ENCODE measurements around the gene BCAM. TPM values are rescaled to one million over a fixed set of nuclear protein-coding genes. Genes with fewer than 3 reads are reported as not detected.

The BCAM gene
- total RNA-seq, 2 experiments from 2014 or later: not detected

DNA sequence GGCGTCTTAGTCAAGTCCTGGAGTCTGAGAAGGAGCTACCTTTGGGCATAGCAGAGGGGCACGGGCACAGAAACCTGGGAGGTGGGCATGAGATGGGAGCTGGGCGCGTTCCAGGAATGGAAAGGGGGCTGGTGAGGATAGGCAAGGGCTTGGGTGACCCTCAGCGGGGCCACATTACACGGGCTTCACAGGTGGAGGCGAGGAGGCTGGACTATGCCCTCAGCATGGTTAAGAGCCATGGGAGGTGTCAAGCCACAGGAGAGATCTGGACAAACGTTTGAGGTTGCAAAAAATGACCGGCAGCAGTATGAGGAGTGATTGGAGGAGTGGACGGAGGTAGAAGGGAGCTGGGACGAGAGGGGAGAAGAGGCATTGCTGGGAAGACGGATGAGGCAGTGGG is 58.7 kb downstream of the BCAM start:
- H3K4me2 ChIP-seq (ENCODE audit: low read length): no peak overlapping the region
- no TSS peak for BruUV-seq (replicated peaks)
- no peaks in the 10 kb centered on the region for H4K20me1 ChIP-seq (ENCODE audit: insufficient read depth, low read length)
- no peaks in the 10 kb centered on the region for H3K79me2 ChIP-seq (ENCODE audit: insufficient read depth, low read depth, low read length)
- ChIA-PET CTCF (ENCODE audit: unreplicated experiment) (no interaction called here), POLR2A (no interaction called here)
- H3K9me2 ChIP-seq (ENCODE audit: insufficient read depth, low read length): no peaks in the 10 kb centered on the region
- no peaks in the 10 kb centered on the region for H3K4me1 ChIP-seq (ENCODE audit: insufficient read depth, low read length, poor library complexity, severe bottlenecking)
- H3K4me3 ChIP-seq (ENCODE audit: low read depth, low read length, poor library complexity, severe bottlenecking): no peak overlapping the region
- no peak for TF ChIP-seq CTCF (conservative IDR thresholded peaks at IDR 0.05; ENCODE audit: low read length)
- TF ChIP-seq EZH2phosphoT487 (IDR thresholded peaks at IDR 0.05; ENCODE audit: borderline replicate concordance, low read depth, low read length): no peak
- H3K36me3 ChIP-seq (ENCODE audit: insufficient read depth, low read length): no peaks in the 10 kb centered on the region
- no peaks in the 10 kb centered on the region for H3K9me3 ChIP-seq (ENCODE audit: low read length)
- no peak overlapping the region for H3K27ac ChIP-seq (ENCODE audit: low read depth, low read length, poor library complexity, severe bottlenecking)
- intact Hi-C loops (cut with micrococcal nuclease; ENCODE audit: unreplicated experiment): no loop called here
- no peak for DNase-seq (ENCODE audit: low spot score)
- no peak overlapping the region for H2AFZ ChIP-seq (ENCODE audit: low read length)

DNA sequence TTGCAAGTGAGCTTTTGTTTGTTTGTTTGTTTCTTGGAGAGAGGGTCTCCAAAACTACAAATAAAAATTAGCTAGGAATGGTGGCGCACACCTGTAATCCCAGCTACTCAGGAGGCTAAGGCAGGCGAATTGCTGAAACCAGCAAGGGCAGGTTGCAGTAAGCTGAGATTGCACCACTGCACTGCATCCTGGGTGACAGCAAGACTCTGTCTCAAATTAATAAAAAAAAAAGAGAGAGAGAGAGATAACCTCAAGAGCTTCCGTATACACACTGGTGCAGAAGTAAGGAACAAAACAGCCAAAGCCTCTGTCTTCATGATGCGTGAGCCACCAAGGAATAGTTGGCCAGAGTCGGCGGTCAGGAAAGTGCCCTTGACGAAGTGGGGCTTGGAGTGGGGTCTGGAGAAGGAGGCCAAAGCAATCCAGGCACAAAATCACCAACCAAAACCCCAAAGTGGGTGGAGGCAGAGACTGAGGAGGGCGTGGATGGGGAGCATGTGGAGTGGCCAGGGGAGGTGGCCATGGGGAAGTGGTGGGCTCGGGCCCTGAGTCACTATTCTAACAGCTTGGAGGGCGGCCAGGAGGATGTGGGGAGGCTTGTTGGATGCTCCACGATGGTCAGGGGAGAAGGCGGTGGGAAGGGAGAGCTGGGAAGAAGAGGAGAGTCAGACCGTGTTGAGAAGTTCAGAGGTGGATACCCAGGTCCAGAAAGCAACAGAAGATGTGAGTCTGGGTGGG is 61.0 kb downstream of the BCAM start:
- Histone ChIP-seq H3K36me3 (ENCODE audit: insufficient read depth, low read length) (no peaks in the 10 kb centered on the region), H3K4me1 (ENCODE audit: insufficient read depth, low read length, poor library complexity, severe bottlenecking) (no peaks in the 10 kb centered on the region), H3K79me2 (ENCODE audit: insufficient read depth, low read depth, low read length) (no peaks in the 10 kb centered on the region), H4K20me1 (ENCODE audit: insufficient read depth, low read length) (no peaks in the 10 kb centered on the region), H2AFZ (ENCODE audit: low read length) (no peak overlapping the region), H3K4me2 (ENCODE audit: low read length) (no peak overlapping the region), H3K9me2 (ENCODE audit: insufficient read depth, low read length) (no peaks in the 10 kb centered on the region), H3K4me3 (ENCODE audit: low read depth, low read length, poor library complexity, severe bottlenecking) (no peak overlapping the region), H3K27ac (ENCODE audit: low read depth, low read length, poor library complexity, severe bottlenecking) (no peak overlapping the region), H3K9me3 (ENCODE audit: low read length) (no peaks in the 10 kb centered on the region)
- POLR2A ChIA-PET: interaction anchor here (0.6 to 0.7 kb wide), 2 partner anchors 40 to 1304 kb away, joined by 3 read pairs; no protein-coding TSS in a partner anchor
- no peak for DNase-seq (ENCODE audit: low spot score)
- CTCF ChIA-PET (ENCODE audit: unreplicated experiment): no interaction called here
- intact Hi-C loops (cut with micrococcal nuclease; ENCODE audit: unreplicated experiment): no loop called here
- BruUV-seq (replicated peaks): no TSS peak
- no peak for TF ChIP-seq EZH2phosphoT487 (IDR thresholded peaks at IDR 0.05; ENCODE audit: borderline replicate concordance, low read depth, low read length)
- no peak for TF ChIP-seq CTCF (conservative IDR thresholded peaks at IDR 0.05; ENCODE audit: low read length)

Small RNA genes lying within 50 kb of the gene (small RNA-seq; reads per million reads assigned to genes)
- gene RF00156: not detected

Other genes with a start within 250 kb of the BCAM start
- gene IGSF23, start 195.5 kb upstream of the BCAM start, total RNA-seq (2014; rRNA removed; shearing (Covaris generic)): not detected in 2 replicates
- gene IGSF23, start 195.5 kb upstream of the BCAM start, total RNA-seq (2022): not detected in 2 replicates
- gene PVR, start 165.2 kb upstream of the BCAM start, total RNA-seq (2014; rRNA removed; shearing (Covaris generic)): not detected in 2 replicates
- not detected in 2 replicates for gene PVR, start 165.2 kb upstream of the BCAM start, total RNA-seq (2022)
- not detected in 2 replicates for gene CEACAM19, start 137.6 kb upstream of the BCAM start, total RNA-seq (2014; rRNA removed; shearing (Covaris generic))
- not detected in 2 replicates for gene CEACAM19, start 137.6 kb upstream of the BCAM start, total RNA-seq (2022)
- gene CEACAM16, start 110.0 kb upstream of the BCAM start, total RNA-seq (2014; rRNA removed; shearing (Covaris generic)): not detected in 2 replicates
- not detected in 2 replicates for gene CEACAM16, start 110.0 kb upstream of the BCAM start, total RNA-seq (2022)
- gene BCL3, start 60.4 kb upstream of the BCAM start, total RNA-seq (2014; rRNA removed; shearing (Covaris generic)): 5.8 and 10.2 TPM in 2 replicates
- 18.6 and 22.9 TPM in 2 replicates for gene BCL3, start 60.4 kb upstream of the BCAM start, total RNA-seq (2022)
- gene CBLC, start 31.2 kb upstream of the BCAM start, total RNA-seq (2014; rRNA removed; shearing (Covaris generic)): not detected in 2 replicates
- not detected in 2 replicates for gene CBLC, start 31.2 kb upstream of the BCAM start, total RNA-seq (2022)
- not detected in 2 replicates for gene NECTIN2, start 37.2 kb downstream of the BCAM start, total RNA-seq (2014; rRNA removed; shearing (Covaris generic))
- gene NECTIN2, start 37.2 kb downstream of the BCAM start, total RNA-seq (2022): not detected in 2 replicates
- gene TOMM40, start 82.2 kb downstream of the BCAM start, total RNA-seq (2014; rRNA removed; shearing (Covaris generic)): 89.7 and 90.1 TPM in 2 replicates
- 58.9 and 80.9 TPM in 2 replicates for gene TOMM40, start 82.2 kb downstream of the BCAM start, total RNA-seq (2022)
- gene APOE, start 96.7 kb downstream of the BCAM start, total RNA-seq (2014; rRNA removed; shearing (Covaris generic)): 2.1 and 3.3 TPM in 2 replicates
- gene APOE, start 96.7 kb downstream of the BCAM start, total RNA-seq (2022): 1.1 and 1.8 TPM in 2 replicates
- not detected in 2 replicates for gene APOC1, start 105.5 kb downstream of the BCAM start, total RNA-seq (2014; rRNA removed; shearing (Covaris generic))
- gene APOC1, start 105.5 kb downstream of the BCAM start, total RNA-seq (2022): 1.9 TPM in 1 of 2 replicates, not detected in the other
- gene APOC4, start 133.1 kb downstream of the BCAM start, total RNA-seq (2014; rRNA removed; shearing (Covaris generic)): not detected in 2 replicates
- not detected in 2 replicates for gene APOC4, start 133.1 kb downstream of the BCAM start, total RNA-seq (2022)
- gene APOC2, start 136.9 kb downstream of the BCAM start, total RNA-seq (2014; rRNA removed; shearing (Covaris generic)): 0.35 TPM in 1 of 2 replicates, not detected in the other
- not detected in 2 replicates for gene APOC2, start 136.9 kb downstream of the BCAM start, total RNA-seq (2022)
- 32.2 and 34.0 TPM in 2 replicates for gene CLPTM1, start 146.3 kb downstream of the BCAM start, total RNA-seq (2014; rRNA removed; shearing (Covaris generic))
- 70.3 and 86.3 TPM in 2 replicates for gene CLPTM1, start 146.3 kb downstream of the BCAM start, total RNA-seq (2022)
- 36.4 and 36.9 TPM in 2 replicates for gene RELB, start 192.4 kb downstream of the BCAM start, total RNA-seq (2014; rRNA removed; shearing (Covaris generic))
- 51.1 and 61.7 TPM in 2 replicates for gene RELB, start 192.4 kb downstream of the BCAM start, total RNA-seq (2022)
- gene CLASRP, start 229.9 kb downstream of the BCAM start, total RNA-seq (2014; rRNA removed; shearing (Covaris generic)): 142 and 152 TPM in 2 replicates
- gene CLASRP, start 229.9 kb downstream of the BCAM start, total RNA-seq (2022): 166 and 181 TPM in 2 replicates